HG03060 (cell line): ENCODE data around the gene ATP5PD.
"Not testable (repeated sequence)": the region's sequence is repeated elsewhere in the genome, so short reads cannot be mapped to it uniquely, and the experiment has no call there.

Experiments
- ATAC-seq: cut with Tn5 transposase; IDR thresholded peaks from one replicate; pipeline ENCODE4 v1.9.1; 2021; ENCODE audit warnings: low read depth, moderate number of reproducible peaks; ENCODE audit not compliant: unreplicated experiment

The ATP5PD gene

DNA sequence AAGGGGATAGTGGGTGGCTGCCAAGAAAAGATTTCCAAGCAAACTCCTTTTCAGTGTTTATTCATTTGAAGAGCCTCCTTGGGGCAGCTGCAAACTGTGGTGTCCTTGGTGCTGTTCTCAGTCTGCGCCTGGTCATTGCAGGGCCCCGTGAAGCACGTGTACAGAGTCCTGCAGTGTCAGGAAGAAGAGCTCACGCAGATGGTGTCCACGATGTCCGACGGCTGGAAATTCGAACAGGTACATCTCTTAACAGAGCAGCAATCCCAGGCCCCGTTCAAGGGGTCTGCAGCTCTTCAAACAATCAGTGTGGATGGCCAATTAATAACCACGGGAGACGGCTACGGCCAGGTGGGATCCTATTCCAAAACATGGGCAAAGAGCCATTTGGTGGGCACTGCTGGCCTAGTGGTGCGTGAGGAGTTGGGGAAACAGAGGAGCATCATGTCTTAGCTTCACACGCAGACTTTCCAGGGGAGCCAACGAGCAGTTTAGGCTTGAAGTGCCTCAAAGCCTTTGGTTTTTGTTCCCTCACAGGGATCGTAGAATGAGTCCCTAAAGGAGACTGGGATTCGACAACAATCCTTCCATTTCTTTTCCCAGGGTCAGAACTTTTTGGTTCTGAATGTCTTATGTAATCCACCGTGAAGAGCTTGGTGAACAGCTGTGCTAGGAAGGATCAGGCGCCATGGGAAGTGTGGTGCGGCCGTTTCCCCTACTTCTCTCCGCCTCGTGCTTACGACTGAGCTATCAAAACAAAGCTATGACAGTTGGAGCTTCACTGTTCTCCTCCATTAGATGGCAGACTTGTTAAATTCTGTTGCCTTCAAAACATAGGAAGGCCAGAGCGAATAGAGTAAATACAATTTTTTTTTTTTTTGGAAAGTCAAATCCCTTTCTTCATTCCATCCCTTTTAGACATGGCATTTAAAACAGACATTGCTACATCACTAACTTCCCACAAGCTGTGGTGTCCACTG lies 12.9 kb upstream of the ATP5PD start:
- ATAC-seq: no peak

DNA sequence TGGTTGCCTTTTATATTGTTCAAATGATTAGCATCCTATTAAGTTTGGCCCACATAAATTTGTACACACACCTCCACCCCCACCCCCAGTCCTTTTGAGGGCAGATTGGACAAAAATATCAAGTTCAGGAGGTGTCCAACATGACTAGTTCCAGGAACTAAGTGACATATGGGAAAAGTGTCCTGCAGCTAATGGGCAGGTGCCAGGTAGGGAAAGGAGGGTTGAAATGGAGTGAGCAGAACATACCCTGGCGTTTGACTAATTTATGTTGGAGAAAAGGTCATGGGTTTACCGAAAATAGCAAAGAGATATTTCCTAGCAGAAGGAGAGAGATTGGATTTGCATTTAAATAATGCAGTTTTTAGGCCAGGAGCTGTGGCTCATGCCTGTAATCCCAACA lies 5.2 kb upstream of the ATP5PD start:
- ATAC-seq: no peak

DNA sequence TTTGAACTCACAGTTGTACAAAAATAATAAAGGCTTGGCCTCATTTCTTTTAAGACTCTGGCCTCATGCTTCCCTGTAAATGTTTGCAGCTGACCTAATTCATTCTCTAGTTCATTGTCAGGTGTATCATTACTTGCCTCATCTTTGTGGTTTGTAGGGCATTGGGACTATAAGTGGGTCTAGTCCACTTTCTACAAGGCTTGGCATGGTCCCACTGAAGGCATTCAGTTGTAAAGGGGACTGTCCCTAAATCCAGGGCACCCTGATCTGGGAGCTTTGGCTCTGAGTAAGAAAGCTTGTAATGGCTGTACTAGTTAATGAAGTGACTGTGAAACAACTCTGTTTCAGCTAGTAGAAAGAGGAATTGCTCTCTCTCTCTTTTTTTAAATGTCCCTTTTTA lies 2.9 kb upstream of the ATP5PD start:
- ATAC-seq: no peak

DNA sequence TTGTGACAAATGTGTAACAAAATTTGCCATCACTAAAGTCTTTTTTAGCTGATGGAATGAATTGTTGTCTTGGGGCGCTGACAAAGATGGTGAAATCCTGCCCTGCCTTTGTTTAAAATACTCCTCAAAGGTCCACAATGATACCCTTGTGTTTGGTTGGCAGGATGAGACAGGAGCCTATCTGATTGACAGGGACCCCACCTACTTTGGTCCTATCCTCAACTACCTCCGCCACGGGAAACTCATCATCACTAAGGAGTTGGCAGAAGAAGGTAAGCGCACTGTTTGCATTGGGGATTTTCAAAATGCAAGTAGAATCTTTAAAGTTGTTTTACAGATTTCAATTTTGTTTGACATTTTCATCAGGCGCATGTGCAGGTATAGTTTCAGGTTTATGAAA lies 2.3 kb upstream of the ATP5PD start:
- ATAC-seq: no peak

DNA sequence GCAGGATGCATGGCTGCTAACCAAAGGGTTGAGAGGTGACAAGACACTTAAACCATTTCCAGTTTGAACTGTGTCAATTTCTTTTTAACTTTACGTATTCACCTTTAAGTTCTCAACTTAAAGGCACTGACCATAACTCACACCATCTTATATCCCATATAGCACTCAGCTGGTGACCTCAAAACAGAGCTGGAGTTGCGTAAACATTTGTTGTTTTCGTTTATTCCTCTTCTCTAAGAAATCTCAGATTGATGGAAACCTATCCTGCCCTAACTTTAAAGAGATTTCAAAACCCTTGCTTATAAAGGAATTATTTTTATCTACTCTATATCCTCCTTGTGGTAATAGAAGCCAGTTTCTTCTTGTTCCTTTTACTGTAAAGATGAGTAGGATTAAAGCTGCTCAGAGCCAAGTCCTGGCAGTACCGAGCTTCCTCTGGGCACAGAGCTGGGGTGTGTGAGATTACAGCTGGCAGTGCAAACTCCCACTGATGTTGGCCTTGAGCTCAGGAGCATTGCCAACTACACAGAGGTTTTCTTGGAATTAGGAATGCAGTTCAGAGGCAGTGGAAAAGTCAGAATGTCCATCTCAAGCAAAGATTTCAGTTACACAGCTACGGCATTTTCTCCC lies 1.6 kb upstream of the ATP5PD start:
- no peak for ATAC-seq

DNA sequence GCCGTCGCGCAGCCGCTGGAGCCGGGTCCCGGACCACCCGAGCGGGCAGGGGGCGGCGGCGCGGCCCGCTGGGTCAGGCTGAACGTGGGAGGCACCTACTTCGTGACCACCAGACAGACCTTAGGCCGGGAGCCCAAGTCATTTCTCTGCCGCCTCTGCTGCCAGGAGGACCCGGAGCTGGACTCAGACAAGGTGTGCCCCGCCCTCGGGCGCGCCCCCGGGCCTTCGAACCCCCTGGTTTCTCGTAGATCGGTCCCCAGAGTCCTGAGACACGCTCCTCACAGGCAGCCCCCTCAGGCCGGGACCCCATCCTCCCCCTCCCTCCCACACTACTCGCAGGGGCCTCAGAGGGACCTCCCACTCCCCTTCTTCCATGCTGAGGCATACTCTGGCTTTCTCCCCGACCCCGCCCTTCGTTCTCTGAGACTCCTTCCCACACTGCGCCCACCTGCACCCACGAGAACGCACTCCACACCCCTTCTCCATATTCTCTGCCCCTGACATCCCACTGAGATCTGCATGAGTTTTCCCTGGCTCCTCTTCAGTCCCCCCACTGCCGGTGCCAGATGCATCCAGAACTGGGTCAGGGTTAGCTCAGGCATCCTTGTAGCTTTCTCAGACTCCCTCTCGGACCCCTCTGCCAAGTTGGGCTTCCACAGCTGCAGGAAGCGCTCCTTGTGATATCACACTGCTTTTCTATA lies 779 bp upstream of the ATP5PD start:
- ATAC-seq: no peak

DNA sequence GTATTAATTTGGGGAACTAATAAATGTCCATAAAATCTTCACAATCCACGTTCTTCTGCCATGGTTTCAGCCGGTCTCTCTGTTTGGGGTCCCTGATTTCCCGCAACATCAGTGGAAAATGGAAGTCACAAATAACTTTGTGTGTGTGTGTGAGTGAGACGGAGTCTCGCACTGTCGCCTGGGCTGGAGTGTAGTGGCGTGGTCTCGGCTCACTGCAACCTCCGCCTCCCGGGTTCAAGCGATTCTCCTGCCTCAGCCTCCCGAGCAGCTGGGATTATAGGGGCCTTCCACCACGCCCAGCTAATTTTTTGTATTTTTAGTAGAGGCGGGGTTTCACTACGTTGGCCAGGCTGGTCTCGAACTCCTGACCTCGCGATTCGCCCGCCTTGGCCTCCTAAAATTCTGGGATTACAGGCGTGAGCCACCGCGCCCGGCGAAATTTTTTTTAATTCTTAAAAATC lies 793 bp downstream of the ATP5PD start:
- not testable (repeated sequence) for ATAC-seq

DNA sequence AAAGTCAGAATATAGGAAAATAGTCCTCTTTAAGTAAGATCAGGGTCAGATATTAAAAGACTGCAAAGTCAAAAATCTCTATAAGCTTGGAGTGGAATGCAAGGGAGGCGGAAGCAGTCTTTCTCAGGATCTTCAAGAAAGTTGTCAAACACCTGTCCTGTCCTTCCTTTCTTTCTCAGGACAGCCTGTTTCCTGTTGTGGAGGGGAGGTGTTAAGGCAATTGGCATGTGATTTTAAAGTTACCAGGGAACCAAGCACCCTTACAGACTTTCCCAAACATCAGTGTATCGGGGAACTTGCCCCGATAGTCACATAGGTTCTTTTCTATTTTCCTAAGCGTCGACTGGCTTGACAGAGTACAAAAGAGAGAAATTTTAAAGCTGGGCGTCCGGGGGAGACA lies 2.1 kb downstream of the ATP5PD start:
- no peak for ATAC-seq

DNA sequence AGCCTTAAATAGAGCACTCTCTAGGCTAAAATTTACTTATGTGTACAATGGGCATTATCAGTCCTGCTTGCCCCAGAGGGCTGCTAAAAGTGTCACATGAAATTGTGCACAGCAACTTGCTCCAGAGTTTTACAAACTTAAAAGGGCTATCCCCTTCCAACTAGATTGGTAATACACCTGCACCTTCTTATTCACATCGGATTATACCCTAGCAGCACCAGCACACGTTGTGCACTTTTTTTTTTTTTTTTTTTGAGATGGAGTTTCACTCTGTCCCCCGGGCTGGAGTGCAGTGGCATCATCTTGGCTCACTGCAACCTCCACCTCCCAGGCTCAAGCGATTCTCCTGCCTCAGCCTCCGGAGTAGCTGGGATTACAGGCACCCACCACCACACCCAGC lies 3.0 kb downstream of the ATP5PD start:
- not testable (repeated sequence) for ATAC-seq

DNA sequence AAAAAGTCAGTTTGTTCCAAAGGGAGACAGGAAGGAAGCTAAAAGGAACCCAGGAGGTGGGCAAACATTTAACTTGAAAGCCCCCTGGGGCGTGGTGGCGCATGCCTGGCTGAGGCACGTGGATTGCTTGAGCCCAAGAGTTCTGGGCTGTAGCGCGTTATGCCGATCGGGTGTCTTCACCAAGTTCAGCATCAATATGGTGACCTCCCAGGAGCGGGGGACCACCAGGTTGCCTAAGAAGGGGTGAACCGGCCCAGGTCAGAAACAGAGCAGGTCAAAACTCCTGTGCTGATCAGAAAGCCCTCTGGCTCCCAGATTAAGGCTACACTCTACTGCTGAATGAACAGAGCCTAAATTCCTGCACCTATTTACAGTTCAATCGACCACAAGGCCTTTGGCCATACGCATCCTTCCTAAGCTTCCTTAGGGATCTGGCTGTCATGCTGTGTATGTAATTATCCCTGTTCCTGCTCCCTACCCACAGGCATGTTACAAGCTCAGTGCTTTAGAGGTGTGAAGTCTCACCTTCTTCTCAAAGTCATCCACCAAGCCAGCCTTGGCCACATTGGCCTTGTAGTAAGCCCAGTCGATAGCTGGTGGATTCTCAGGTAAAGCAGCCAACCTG lies 5.0 kb downstream of the ATP5PD start:
- no peak for ATAC-seq

DNA sequence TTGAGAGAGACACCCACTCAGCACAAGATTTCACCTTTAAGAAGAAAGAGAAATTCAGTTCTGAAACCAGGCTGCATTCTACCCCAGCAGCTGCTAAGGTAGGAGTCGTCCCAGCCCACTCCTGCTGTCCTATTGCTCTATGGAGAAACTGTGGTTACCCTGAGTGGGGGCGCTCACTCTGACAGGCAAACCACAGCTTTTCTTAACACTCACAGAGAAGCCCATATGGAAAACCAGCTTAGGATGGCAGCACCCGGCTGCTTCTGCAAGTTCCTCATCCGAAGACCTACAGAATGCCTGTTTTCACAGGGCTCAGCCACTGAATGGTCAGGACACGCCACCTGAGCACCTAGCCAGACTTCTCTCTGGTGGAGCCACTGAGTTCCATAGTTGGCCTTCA lies 7.5 kb downstream of the ATP5PD start:
- no peak for ATAC-seq

DNA sequence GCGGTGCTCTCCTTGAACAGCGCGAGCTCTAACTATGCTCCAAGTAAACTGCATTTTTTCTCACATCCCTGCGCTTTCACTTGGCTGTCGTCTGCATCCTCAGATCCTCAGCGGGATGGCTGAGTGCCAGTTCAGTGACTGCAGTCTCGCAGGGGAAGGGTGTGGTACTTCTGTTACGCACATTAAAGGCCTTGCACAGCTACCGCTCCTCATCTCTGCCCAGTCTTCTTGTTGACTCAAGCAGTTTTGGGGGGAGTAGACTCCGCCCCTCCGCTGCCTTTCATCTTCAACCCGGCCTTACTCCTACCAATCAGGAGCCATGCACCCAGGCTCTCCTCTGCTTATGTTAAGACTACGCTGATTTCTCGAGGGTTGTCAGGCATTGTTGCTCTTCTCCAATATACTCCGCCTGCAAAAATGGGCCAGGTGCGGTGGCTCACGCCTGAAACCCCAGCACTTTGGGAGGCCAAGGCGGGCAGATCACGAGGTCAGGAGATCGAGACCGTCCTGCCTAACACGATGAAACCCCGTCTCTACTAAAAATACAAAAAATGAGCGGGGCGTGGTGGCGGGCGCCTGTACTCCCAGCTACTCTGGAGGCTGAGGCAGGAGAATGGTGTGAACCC lies 10.0 kb downstream of the ATP5PD start:
- ATAC-seq: no peak

DNA sequence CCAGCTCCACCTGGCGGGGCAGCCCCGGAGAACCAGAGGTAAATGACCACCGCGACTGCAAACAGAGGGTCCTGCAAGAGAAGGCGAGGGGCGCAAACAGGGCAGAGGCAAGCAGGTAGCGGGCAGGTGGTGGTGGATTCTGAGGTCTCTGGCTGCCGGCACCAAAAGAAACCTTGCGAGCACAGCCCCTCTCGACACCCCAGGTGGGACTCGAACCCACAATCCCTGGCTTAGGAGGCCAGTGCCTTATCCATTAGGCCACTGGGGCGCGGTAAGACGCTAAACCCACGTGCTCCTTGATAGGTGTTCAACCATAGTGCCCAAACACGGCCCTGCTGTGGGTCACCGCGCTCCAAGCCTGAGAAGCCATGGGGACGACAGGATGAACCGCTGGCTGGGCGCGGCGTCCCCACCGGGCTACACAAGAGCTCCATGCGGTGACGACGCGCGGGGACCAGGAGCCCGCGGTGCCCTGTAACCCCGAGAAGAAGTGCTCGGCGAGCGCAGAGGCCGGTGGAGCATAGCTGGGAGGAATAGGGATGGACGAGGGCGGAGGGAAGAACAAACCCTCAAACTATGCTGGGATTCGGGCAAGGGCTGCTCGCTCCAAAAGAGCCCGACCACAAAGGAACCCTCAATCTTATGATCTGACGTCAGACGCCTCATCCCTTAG lies 12.4 kb downstream of the ATP5PD start:
- ATAC-seq: no peak

DNA sequence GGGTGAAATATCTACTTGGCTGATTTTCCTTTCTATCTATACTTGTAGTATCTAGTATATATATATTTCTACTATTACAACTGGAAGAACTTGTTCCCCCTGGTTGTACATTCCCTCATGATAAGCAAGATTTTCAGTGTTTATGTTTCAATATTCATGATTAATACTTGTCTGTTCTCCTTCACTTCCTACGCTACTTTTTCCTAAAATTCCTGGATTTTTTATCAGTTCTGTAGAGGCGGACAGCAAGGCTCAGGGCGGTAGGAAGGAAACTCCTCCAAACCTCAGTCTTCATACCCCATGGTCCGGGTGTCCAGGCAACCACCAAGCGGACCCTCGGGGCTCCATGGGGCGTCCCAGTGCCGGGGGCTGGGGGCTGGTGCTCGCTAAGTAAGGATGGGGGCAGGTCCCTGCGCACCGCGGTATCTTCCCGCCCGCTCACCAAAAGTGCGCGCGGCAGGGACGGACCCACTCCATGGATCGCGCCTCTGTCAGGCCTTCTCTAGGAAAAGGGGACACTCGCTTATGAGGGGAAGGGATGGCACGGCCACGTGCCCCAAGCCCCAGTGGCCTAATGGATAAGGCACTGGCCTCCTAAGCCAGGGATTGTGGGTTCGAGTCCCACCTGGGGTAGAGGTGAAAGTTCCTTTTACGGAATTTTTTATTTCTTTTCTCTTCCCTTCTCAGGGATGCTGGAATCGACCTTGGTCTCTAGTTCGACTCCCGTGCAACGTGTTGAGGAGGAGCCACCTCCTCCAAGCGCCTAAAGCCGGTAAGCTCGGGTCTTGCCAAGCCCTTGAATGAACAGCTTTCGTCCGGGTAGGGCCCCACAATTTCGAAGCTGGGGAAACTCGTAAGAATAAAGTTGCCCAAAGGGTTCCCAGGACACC lies 13.2 kb downstream of the ATP5PD start:
- no peak for ATAC-seq

DNA sequence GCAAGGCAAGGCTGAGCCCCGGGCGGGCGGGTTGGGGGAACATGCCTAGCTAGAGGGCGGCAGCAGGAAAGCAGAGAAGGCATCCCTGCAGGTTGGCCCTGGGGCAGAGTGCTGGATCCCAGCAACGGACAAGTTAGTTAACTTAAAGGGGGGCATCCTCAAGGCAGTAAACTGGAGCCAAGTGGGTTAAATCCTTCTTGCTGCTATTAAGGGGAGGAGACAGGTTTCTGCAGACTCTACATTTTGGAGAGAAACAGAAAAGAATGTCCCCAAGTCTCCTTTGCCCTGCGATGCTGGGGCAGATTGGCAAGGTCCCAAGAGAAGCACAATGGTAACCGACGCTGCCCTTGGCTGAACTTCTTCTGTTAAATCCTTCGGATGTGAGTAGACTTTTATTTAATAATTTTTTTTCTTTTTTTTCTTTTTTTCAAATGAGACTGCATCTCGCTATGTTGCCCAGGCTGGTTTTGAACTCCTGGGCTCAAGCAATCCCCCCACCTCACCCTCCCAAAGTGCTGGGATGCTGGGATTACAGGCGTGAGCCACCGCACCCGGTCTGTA lies 14.0 kb downstream of the ATP5PD start:
- no peak for ATAC-seq

DNA sequence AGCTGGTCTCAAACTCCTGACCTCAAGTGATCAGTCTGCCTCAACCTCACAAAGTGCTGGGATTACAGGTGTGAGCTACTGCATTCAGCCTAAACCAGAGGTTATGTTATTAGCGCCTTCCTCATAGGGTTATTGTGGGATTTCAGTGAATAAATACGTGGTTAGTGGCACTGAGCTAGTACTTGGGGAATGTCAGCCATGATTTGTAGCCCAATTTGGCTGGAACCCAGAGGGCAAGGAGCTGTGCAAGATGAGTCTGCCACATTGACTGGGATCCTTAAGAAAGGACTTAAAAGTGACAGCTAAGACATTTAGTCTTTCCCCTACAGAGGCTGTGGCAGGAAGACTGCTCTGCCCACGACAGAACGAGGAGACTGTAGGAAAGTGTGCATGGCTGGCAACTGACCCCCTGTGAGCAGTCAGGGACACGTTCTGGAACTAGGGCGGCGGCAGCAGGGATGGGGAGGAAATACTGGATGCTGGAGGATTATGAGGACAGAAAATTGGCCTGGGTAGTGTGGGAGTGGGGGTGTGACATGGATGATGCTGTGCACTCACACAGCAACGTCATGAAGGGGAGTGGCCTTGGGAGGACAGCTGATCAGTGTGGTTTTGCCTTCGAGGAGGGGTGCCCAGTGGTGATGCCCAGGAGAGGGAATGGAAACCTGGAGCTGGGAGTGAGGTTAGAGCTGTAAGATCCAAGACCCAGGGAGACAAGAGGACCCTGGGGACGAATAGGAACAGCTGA lies 14.6 kb downstream of the ATP5PD start:
- ATAC-seq: no peak

DNA sequence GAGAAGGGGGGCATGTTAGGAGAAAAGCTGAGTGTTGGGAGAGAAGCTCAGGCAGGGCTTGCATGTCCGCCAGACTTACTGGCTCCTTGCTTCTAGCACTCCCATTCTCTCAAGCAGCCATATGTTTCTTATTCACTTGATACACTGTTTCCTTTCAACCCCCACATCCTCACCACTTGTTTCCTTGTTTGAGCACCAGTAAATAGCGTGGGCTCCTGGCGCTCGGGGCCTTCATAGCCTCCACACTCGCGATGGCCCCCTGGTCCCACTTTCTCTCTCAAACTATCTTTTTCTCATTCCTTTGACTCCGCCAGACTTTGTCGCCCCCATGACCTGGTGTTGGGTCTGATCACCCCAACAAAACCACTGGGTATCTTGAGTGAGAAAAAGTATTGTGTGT lies 16.6 kb downstream of the ATP5PD start:
- no peak for ATAC-seq

DNA sequence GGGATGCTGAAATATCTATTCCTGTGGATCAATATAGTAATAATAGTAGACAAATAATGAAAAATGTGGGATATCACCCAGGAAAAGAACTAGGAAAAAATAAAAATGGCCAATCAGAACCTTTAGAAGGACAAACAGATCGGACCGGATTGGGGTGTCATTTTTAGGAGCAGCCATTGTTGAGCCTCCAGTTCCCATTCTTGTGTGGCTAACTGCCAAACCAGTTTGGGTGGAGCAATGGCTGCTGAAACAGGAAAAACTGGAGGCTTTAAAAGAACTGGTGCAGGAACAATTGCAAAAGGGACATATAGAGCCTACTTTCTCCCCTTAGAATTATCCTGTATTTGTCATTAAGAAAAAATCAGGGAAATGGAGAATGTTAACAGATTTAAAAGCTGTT lies 20.1 kb downstream of the ATP5PD start:
- ATAC-seq: not testable (repeated sequence)
